AG04449 (cell line): Measurements from ENCODE around the gene NDUFA8.

Source experiments
- CTCF ChIA-PET: fragments of 350-600 bp; formaldehyde crosslinking; extraction: SDS; loops from one replicate; lab custom pipeline; 2021; ENCODE audit warnings: antibody characterized with exemption; lab: Yijun Ruan, JAX
- POLR2A ChIA-PET: fragments of 400-600, 350-600 bp; formaldehyde crosslinking; extraction: SDS; loops from one replicate; lab custom pipeline; 2020; ENCODE audit warnings: antibody characterized with exemption, inconsistent platforms; lab: Yijun Ruan, JAX
- DNase-seq: peaks from one replicate; pipeline ENCODE4 v3.0.0-alpha.2; 2010; ENCODE audit warnings: low read depth, low spot score
- H3K4me3 ChIP-seq: 2 replicates; pipeline ENCODE4 v1.5.1; 2011; ENCODE audit warnings: low read depth, mild to moderate bottlenecking, control low read depth, low read length
- TF ChIP-seq, protein P1 (sequence below): IDR thresholded peaks from one replicate; pipeline ENCODE4 v1.5.1; 2011; ENCODE audit warnings: mild to moderate bottlenecking, moderate library complexity, low read length, control low read depth, inconsistent platforms; ENCODE audit not compliant: insufficient read depth; ENCODE audit errors: missing control alignments

The NDUFA8 gene

DNA sequence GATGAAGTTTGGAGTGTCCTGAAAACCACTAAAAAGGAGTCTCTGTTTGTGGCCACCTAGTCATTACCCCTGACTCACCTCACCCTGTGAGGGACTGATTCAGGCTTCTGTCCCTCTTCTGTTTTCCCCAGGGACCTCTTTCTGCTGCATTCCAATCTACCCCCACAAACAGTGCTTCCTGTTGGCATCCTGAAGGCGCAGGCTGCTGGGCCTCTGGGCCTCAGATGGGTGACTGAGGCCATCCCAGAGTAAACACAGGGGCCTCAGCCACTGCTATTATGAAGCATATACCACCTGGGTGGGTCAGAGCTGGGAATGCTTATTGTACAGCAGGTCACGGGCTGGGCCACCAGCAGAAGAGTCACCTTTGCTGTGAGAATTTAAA, 20.1 kb upstream of the NDUFA8 start:
- H3K4me3 ChIP-seq = no peak overlapping the region
- TF ChIP-seq, protein P1, sequence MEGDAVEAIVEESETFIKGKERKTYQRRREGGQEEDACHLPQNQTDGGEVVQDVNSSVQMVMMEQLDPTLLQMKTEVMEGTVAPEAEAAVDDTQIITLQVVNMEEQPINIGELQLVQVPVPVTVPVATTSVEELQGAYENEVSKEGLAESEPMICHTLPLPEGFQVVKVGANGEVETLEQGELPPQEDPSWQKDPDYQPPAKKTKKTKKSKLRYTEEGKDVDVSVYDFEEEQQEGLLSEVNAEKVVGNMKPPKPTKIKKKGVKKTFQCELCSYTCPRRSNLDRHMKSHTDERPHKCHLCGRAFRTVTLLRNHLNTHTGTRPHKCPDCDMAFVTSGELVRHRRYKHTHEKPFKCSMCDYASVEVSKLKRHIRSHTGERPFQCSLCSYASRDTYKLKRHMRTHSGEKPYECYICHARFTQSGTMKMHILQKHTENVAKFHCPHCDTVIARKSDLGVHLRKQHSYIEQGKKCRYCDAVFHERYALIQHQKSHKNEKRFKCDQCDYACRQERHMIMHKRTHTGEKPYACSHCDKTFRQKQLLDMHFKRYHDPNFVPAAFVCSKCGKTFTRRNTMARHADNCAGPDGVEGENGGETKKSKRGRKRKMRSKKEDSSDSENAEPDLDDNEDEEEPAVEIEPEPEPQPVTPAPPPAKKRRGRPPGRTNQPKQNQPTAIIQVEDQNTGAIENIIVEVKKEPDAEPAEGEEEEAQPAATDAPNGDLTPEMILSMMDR = no peak
- ChIA-PET POLR2A (no interaction called here), CTCF (interaction anchor here (1.4 kb wide), 1 partner anchor 56 kb away, joined by 3 read pairs; no protein-coding TSS in a partner anchor)
- DNase-seq = no peak

DNA sequence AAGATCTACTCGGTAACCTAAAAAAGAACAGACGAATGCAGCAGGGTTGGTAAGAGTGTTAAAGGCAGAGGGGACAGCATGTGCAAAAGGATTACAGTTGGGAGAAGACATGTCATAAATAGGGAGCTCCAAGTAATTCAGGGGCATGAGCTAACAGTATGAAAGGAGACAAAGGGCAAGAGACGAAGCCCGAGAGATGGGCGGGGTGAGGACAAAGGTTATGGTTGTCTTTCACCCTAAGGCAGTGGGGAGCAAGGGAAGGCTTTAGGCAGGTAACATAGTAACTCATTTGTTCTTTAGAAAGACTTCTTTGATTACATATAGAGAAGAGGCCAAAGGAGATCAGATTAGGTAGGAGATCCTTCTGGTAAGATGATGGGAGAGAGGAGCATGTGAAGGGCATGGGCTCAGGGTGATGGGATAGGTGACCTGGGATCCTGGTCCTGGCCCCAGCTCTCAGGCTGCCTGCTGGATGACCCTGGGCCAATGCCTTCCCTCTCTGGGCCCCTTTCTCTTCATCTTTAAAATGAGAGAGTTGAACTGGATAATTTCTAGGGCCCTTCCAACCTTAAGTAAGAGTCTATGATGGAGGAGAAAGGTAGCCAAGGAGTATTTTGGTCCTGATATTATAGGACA, 19.6 kb upstream of the NDUFA8 start:
- H3K4me3 ChIP-seq = no peak overlapping the region
- ChIA-PET CTCF (no interaction called here), POLR2A (no interaction called here)
- TF ChIP-seq, protein P1 = no peak
- no peak for DNase-seq

DNA sequence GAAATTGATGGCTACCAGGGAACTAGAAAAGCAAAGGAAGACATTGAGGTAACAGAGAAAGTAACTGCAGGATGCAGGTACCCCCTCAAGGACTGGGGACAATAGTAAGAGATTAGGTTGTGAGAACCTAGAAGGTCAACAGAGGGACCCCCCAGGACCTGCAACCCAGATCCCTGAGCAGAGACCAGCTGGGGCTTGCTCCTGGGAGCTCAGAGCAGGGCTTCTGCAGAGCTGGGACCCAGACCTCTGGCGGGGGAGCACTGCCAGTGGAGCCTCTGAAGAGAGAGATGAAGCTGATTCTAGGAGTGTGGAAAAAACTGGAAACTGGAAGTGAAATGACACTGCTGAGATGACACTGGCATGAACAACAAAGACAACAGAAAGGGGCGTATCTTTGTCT, 17.3 kb upstream of the NDUFA8 start:
- TF ChIP-seq, protein P1 = no peak
- DNase-seq = no peak
- ChIA-PET CTCF (interaction anchor here (1.3 kb wide), 1 partner anchor 173 kb away, joined by 3 read pairs; no protein-coding TSS in a partner anchor), POLR2A (no interaction called here)
- no peak overlapping the region for H3K4me3 ChIP-seq

DNA sequence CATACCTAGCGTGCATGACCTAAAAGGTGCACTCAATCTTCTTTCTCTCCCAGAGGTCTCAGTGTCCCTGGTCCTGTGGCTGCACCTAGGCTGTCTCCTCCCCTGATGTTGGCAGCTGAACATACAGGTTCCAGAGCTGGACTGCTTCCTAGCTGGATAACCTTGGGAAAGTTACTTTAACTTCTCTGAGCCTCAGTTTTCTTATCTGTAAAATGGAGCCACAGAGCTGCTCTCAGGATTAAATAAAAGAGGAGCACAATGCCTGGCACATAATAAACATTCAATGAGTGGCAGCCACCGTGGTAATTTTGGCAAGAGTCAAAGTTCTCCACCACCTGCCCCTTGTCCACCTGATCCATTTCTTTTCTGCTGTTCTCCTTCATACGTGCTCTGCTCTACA, 14.1 kb upstream of the NDUFA8 start:
- POLR2A ChIA-PET = no interaction called here
- CTCF ChIA-PET = no interaction called here
- H3K4me3 ChIP-seq = no peak overlapping the region
- TF ChIP-seq, protein P1 = no peak
- DNase-seq = no peak

DNA sequence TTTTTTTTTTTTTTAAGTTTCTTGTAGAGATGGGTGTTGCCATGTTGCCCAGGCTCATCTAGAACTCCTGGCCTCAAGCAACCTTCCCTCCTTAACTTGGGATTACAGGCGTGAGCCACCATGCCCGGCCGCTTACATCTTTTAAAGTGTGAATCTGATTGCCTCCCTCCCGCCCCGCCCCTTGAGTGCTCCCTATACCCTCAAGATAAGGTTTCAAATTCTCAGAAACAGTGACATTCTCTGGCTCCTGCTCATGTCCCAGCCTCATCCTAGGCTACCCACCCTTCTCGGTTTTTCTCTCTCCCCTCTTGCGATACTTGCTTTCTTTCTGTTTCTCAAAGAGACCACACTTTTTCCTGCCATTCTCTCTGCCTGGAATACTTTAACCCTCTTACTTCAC, 12.6 kb upstream of the NDUFA8 start:
- TF ChIP-seq, protein P1 = no peak
- POLR2A ChIA-PET = no interaction called here
- no peak overlapping the region for H3K4me3 ChIP-seq
- no peak for DNase-seq
- CTCF ChIA-PET = interaction anchor here (0.8 kb wide), 1 partner anchor 10 kb away, joined by 3 read pairs; no protein-coding TSS in a partner anchor

DNA sequence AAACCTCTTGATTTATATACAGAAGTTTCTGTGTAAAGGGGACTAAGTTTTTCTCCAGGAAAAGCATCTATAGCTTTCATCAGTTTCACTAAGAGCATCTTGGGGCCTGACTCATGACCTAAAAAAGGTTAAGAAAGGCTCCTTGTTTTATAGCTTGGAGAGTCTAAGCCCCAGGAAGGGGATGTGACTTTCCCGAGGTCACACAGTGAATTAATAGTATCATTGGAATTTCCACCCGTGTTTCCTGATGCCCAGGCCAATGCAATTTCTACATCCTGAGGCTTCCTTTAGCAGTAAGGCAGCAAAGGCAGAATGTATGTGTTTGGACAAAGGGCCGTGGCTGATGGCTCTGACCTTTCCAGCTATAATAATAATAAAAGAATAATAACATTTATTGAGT, 8.8 kb upstream of the NDUFA8 start:
- no peak for DNase-seq
- TF ChIP-seq, protein P1 = no peak
- no peak overlapping the region for H3K4me3 ChIP-seq
- ChIA-PET POLR2A (no interaction called here), CTCF (interaction anchor here (3.1 kb wide), 1 partner anchor 43 kb away, joined by 7 read pairs; no protein-coding TSS in a partner anchor)
